Activated CD4-positive, alpha-beta T cell treated with anti-CD3 and anti-CD28 coated beads, Interleukin-2, Interleukin-6, amounts not matched to agents 100 ng/mL and 50 ng/mL, durations not matched to agents 16 hours and 8 hours (primary cell): Measurements from ENCODE around the gene ABR.
"Not testable (repeated sequence)": the region's sequence is repeated elsewhere in the genome, so short reads cannot be mapped to it uniquely, and the experiment has no call there.

Experiments used
- DNase-seq: peaks from one replicate; pipeline ENCODE4 v3.0.0-alpha.2; 2020

Gene ABR

DNA sequence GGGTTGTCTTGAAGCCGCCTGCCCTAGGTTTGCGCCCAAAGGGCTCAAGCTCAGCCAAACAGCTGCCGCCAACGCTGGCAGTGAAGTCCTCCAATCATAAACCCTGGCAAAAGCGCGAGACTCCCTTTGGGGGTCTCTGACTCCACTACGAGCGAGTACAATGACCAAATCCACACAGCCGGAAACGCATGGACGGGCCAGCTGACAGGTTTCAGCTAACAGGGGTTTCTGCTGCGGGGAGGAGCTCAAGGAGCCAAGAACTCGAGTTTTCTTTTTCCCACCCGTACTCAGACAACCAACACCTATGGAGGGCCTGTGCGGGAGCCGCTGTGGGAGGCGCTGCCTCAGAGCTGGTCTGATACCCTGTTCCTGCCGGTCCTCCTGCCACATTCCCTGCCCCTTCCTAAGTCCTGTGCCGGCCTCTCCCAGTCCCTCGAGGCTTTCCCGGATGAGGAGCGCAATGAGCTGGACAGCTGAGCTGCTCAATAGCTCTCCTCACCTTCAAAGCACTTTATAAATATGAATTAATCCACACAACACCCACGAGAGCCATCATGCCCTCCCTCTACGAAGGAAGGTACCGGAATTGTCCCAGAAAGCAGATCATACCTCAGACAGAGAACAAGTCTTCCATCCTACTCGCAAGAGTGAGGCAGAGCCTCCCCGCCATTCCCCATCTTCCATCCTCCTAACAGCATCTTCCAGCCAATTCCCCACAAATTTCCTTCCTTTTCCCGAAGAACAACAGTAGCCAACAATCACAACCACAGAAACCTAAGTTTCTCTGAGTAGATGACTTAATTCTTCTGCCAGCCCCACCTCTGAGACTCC is 6.1 kb downstream of the ABR start:
- DNase-seq = no peak

DNA sequence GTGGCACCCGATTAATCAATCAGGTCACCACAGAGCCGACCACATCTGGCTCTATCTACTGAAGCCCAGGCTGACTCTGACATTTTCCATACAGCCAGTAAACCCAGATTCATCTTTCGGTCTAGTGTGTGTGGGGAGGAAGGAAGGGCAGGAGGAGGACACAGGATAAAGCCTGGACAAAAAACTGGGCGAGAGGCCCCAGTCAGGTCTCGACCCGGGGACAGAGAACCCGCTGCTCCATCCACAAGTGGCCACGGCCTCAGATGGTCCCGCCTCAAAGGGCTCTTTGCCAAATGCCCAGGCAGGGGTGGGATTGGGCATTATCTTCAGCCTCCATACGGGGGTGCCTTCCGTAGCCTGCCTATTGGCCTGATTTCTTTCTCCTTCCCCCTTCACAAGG is 7.8 kb downstream of the ABR start:
- DNase-seq = no peak

- DNase-seq = no peak
These were observed 9.0 kb downstream of the ABR start for GRCh38 chr17:1170739-1171138.

GRCh38 chr17:1169929-1170312 is 9.9 kb downstream of the ABR start:
- DNase-seq = no peak

DNA sequence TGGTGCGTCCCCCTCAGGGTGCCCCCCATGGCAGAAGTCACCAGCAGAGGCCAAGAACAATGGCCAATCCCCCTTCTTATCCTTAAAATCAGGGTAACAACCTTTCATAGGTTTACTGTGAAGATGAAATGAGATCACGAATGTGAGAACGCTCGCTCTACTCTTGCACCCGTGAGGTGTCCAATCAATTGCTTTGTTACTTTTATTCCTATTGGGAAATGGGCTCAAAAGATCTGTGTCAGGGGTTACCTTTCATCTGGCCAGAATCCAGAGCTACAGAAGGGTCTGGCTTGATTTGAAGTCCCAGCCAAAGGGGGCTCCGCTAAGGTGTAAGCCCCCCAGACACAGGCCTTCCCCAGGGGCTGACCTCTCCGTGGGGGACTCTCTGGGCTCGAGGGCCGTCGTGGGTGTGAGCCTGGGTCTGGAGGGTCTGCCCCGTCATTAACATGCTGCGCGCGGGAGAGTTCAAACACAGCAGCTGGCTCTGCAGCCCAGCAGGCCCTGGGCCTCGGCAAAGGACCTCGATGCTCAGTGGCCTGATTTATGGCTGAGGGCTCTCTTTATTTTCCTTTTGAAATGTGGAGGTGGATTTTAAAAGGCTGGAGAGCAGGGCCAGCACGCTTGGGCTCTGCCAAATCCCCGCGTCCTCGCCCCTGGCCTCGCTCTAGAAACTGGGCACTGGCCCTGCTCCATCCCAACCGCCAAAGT is 10.4 kb downstream of the ABR start:
- no peak for DNase-seq

- DNase-seq = no peak
These were observed 11.1 kb downstream of the ABR start for GRCh38 chr17:1168533-1169220.

DNA sequence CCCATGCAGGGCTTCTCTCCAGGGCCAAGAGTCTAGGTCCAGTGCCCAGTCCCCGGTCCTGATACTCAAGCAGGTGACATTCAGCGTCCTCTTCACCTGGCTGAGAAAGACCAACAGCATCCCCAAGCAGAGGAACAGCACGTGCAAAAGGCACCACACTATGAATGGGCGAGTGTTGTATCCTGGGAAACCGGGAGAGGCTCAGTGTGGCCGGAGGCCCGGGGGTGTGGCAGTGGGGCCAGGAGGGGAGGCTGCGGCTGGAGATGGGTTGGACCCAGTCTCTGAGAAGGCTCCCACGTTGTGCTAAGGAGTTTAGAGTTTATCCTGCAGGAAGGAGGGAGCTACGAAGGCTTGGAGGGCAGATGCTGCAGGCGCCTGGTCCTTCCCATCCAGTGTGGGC is 13.5 kb downstream of the ABR start:
- no peak for DNase-seq

GRCh38 chr17:1165836-1166235 is 13.9 kb downstream of the ABR start:
- no peak for DNase-seq

- DNase-seq = no peak
These were observed 14.7 kb downstream of the ABR start for GRCh38 chr17:1164935-1165556.

DNA sequence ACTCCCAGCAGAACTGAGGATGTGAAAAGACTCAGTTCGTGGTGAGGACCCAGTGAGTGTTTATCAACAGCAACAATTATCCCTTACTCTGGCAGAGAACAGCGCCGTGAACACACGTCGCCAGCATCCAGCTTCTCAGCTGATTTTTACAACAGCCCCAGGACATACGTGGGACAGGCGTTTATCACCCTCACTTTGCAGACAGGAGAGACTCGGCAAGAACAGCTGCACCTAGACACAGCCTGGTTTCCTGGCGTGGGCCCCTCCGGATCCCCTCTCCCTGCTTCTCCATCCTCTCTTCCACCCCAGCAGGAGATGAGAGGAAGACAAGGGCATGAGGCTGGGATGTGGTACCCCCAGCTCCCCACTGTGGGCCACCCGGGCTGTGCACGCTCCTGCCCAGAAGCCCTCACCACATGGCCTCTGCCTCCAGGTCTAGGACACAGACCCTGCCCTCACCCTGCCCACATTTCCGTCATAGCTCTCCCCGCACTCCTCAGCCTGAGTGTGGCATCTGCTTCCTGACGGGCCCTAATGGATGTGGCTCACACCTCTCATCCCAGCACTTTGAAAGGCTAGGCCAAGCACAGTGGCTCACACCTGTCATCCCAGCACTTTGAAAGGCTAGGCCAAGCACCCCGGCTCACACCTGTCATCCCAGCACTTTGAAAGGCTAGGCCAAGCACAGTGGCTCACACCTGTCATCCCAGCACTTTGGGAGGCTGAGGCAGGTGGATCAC is 17.5 kb downstream of the ABR start:
- no peak for DNase-seq

GRCh38 chr17:1160591-1161390 is 19.0 kb downstream of the ABR start:
- no peak for DNase-seq

- DNase-seq = no peak
These were observed 20.2 kb downstream of the ABR start for GRCh38 chr17:1159431-1160180.

DNA sequence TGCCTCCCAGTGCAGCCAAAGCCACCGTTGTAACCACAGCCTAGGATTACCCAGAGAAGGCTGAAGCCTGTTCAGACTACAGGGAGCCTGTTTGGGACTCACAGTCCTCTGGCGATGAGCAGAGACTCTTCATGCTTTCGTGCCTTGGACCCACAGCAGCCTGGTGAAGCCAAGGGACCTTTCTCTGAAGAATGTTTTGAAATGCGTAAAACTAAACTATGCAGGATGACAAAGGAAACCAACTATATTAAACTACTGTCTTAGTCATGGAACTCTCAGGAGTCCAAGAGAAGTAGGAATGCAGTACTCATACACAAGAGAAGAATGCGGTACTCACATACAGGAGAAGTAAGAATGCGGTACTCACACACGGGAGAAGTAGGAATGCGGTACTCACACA is 20.9 kb downstream of the ABR start:
- no peak for DNase-seq

DNA sequence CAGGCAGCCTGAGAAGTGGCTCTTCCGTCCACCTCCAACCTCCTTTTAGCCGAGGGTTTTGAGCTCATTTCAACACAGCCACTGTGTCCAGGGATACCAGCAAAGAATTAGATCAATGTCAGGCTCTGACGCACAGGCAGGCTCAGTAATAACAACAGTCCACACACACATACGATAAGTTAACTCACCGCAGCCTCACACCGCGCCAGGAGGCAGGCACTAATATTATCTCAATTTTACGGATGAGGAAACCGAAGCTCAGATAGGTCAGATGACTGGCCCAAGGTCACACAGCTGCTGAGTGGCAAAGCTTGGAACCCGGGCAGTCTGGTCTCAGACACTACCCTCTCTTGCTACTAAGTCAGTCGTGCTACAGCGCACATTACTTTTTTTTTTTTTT is 22.9 kb downstream of the ABR start:
- DNase-seq = no peak

GRCh38 chr17:1154704-1155103 is 25.1 kb downstream of the ABR start:
- no peak for DNase-seq

DNA sequence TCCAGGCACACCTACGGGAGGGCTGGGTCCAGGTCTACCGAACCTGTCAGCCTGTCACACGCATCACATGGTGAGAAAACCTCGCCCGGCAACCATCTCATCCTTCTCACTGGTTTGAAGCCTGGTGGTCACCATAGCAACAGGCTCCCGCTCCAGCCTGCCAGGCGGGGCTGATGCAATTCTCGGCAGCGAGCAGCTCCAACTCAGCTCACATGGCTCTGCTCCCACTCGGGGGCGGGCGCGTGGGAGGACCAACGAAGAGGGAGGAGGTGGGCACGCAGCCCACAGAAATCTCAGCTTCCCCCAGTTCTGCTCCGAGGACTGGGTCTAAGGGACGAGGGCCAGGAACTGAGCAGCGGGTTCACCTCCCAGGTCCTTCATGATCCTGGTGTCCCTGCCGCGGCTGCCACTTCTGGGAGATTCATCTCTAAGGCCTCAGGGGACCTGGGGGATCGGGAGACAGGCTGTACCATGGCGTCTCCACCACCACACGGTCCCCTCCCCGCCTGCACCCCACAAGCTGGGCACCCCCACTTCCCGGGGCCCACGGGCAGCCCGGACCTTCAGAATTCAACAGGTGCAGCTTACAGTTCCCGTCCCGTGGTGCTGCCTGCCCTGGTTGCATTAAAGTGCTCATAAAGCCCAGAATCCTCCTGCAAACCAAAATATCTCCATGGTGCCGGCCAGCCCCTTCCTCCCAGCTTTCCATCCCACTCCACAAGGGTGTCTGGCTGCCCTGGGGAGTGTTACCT is 25.8 kb downstream of the ABR start:
- no peak for DNase-seq

DNA sequence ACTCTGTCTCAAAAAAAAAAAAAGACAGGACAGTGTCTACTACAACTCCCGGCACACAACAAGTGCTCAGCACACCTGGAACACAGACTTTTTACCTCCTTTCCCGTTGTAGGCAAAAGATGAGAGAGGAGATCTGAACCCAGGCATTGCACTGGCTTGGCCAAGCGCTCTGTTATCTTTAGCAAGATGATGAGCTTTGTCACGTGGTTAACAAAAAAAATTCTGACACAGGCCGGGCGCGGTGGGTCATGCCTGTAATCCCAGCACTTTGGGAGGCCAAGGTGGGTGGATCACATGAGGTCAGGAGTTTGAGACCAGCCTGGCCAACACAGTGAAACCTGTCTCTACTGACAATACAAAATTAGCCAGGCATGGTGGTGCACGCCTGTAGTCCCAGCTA is 27.2 kb downstream of the ABR start:
- not testable (repeated sequence) for DNase-seq

DNA sequence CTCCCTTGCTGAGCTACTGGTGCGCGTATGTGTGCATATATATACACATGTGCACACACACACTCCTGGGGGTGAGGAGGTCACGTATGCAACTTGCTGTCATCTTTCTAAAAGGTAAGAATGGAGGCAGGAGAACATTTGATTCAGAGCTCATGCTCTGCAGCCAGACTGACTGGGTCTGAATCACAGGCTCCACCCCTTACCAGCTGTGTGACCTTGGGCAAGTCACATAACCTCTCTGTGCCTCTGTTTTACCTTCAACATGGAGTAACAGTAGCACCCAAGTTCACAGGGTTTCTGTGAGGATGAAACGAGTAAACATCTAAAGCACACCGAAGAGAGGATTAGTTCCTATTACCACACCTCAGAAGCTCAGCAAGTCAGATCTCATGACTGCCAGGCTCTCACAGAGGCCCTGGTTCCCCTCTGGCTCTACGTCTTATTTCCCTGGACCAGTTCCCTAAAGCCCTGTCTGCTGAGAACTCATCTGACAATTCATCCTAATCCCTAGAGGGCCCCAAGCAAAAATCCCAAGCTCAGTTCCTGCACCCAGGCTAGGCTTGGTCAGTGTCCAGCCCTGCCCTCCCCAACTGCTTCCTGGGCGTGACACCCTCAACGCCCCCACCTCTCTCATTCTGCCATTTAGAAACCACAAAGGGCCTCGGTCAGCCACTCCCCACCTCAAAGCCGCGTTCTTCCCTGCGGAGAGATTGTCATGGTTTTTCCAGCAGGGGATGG is 28.7 kb downstream of the ABR start:
- DNase-seq = no peak

- no peak for DNase-seq
These were observed 29.9 kb downstream of the ABR start for GRCh38 chr17:1149869-1150268.

GRCh38 chr17:1147664-1148063 is 32.1 kb downstream of the ABR start:
- no peak for DNase-seq
